Muscle of back (tissue), 11 donors: Measurements from ENCODE around the gene SAMD11. TPM values are rescaled to one million over a fixed set of nuclear protein-coding genes. Genes with fewer than 3 reads are reported as not detected.
"Not testable (repeated sequence)": the region's sequence is repeated elsewhere in the genome, so short reads cannot be mapped to it uniquely, and the experiment has no call there.

Experiments used
- DNase-seq, 3 donors: peaks; one replicate each; pipeline versions ENCODE4 v3.0.0 to v3.0.0-alpha.2; 2013
- polyA plus RNA-seq, 10 donors: library from polyadenylated mRNA; unstranded; fragments of 120-200 nt; gene quantifications; one replicate each; pipeline ENCODE4 v1.2.1, GENCODE V29; 2013; ENCODE audit not compliant: insufficient read length in 10 of 10

SAMD11 gene
- polyA plus RNA-seq, 10 donors = 1.7 to 11.4 (median 4.4) TPM

DNA sequence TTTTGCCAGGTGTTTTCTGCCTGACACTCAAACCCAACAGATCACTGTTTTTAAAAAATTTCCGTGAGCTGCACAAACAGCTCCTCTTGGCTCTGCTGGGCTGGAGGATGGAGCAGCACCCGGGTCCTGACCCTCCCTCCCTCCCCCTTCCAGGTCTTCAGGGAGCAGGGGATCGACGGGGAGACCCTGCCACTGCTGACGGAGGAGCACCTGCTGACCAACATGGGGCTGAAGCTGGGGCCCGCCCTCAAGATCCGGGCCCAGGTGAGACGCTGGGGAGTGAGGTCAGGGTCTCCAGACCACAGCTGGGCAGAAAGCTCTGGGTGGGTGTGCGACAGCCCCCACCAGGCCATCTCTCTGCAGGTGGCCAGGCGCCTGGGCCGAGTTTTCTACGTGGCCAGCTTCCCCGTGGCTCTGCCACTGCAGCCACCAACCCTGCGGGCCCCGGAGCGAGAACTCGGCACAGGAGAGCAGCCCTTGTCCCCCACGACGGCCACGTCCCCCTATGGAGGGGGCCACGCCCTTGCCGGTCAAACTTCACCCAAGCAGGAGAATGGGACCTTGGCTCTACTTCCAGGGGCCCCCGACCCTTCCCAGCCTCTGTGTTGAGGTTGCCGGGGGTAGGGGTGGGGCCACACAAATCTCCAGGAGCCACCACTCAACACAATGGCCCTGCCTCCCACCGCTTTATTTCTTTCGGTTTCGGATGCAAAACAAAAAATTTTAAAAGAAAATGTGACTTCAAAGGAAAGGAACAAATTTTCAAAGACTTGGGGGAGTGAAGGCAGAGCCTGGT lies 20.0 kb downstream of the SAMD11 start:
- DNase-seq = no peak

DNA sequence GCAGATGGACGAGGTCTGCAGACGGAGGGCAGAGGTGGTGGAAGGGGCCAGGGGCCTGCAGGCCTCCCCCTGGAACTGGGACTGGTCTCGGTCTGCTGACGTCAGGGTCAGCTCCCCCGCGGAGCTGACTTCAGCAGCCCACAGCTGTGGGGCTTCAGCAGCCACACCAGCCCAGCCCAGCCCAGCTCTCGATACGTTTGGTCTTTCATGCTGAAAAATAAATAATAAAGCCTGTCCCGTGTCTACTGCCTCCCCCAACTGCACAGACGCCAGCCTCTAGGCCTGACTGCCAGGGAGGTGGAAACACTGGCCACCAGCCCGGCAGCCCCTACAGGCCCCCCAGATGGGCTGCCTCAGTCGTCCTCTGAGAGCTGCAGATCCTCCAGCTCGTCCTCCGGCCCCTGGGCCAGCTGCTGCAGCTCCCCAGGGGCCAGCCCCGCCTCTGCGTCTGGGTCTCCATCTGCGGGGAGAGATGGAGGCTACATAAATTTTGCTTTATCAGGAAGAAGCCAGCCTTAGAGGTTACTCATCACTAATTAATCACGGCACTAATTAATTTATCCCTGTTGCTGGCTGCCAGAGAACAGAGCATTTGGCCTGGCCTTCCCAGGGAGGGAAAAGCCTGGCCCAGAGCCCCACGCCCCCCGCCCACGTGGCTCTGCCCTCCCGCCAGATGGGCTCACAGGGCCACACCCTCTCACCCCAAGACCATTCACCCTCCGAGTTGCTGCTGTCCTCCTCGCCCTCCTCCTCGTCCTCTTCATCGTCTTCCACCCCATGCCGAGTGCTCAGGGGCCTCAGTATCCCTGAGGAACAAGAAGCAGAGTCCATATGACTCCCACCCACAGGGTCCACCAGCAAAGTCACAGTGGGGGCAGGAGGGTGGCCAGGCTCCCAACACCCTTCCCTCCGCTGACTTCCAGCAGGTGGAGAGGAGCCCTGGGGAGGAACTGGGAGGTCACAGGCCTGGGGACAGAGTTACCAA lies 20.9 kb downstream of the SAMD11 start:
- peak in 1 of 3 donors; percentile 85 for DNase-seq

DNA sequence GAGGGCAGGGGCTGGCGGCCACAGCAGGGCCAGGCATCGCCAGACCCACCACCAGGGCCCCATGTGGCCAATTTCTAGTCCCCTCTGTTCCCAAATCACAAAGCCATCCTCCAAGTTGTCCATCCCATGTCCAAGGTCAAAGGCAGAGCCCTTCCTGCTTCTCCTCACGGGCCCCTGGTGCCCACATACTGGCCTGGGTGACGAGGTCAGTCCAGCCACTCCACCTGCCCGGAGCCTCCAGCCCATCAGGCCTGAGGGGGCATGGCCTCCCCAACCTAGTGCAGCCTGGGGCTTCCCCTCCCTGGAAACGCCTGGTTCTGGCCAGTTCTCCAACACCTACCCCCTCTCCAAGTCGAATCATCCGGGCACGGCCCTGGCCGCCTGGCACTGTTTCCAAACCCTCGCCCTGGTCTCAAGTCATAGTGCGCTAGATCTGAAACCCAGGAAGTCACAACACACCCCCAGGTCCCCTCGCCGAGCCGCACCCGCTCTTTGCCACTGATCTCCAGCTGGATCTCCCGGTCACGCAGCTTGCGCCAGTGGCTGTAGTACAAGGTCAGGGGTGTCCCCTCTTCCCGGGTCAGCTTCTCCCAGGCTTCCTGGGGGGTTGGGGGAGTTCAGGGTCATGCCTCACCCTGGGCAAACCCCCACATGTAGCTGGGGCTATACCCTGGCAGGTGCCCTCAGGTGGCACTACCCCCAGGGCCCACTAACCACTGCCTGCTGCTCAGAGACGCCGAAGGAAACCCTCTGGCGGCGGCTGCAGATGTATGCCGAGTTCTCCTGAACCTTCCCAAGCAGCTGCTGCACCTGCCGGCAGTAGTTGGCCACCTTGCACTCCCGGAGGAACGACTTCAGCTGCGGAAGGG lies 22.2 kb downstream of the SAMD11 start:
- DNase-seq = no peak

DNA sequence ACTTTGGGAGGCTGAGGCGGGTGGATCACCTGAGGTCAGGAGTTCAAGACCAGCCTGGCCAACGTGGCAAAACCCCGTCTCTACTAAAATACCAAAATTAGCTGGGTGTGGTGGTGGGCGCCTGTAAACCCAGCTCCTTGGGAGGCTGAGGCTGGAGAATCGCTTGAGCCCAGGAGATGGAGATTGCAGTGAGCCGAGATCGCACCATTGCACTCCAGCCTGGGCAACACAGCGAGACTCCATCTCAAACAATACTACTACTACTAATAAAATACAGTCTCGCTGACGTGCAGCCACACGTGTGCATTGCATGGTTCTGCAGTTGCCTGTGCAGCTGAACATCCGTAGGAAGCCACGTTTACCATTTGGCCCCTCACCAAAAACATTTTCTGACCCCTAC lies 23.1 kb downstream of the SAMD11 start:
- not testable (repeated sequence) for DNase-seq

DNA sequence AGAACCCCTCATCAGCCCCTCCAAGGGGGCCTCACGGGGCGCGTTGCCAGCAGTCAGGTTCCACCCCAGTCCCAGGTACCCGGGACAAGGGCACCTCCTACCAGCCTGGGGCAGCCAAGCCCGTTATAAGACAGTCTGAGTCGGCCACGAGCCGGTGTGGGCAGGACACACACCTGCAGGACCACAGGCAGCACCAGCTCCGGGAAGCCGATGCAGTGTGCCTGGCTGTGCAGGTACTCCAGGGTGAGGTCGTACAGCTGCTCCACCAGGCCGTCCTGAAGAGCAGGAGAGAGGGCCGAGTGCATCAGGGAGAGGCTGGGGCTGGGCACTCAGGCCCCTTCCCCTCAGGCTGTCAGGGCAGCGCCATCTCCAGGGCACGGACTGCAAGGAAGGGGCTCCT lies 24.2 kb downstream of the SAMD11 start:
- no peak for DNase-seq

DNA sequence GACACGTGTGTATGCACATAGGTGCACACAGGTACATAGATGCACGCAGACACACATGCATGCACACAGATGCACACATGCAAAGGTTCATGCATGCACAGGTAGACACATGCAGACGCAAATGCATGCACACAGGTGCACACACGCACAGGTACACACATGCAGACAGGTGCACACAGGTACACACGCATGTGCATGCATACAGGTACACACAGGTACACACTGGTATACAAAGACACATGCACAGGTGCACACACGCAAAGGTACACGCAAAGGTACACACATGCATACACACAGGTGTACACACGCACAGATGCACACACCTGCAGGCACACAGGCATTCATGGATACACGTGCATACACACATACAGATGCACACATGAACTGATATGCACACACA lies 26.5 kb downstream of the SAMD11 start:
- DNase-seq = no peak

DNA sequence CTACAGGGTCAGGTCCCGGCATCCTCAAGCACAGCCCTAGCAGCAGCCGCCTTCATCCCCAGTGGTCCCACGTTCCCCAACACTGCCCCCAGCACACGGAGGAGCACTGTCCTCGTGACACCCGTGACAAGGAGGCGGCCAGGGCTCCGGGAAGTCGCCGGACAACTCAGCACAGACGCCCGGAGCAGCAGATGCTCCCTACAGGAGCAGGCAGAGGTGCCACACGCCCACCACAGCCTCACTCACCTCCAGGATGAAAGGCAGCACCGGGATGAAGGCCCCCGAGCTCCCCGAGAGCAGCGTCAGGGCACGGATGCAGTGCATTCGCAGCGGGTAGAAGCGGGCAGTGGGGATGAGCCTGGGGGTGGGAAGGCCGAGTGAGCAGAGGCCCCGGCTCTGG lies 27.2 kb downstream of the SAMD11 start:
- DNase-seq = no peak

DNA sequence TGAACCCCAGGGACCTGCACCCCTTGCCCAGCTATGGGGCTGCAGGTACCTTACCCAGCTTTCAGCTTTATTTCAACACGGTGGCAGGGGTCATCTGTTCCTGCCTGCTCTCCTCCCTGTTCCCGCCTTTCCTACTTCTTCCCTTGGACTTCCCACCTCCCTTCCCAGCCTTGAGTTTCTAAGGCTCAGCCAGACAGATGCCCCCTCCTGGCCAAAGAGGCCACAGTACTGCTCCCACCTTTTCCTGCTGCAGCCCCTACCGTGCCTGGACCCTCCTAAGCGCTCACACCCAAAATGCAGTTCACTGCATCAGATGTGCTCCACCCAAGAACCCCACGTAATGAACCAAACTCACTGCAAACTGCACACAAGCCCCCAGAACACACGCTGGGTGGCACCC lies 27.6 kb downstream of the SAMD11 start:
- DNase-seq = no peak

DNA sequence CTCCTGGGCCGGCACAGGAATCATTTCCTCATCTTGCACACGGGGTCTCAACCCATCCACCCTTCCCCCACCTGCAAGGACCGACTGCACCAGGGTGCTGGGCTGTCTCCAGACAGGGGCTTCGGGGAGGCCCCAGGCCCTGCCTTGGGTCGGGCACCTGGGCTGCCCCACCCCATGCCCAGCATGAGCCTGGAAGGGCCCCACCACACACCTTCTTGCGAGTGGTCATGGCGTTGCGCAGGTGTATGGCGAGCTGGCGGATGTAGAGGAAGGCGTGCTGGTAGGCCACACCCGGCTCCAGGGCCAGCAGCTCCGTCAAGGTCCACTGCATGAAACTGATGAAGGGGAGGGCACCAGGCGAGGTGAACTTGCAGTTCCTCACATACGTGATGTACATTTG lies 28.5 kb downstream of the SAMD11 start:
- DNase-seq = no peak

DNA sequence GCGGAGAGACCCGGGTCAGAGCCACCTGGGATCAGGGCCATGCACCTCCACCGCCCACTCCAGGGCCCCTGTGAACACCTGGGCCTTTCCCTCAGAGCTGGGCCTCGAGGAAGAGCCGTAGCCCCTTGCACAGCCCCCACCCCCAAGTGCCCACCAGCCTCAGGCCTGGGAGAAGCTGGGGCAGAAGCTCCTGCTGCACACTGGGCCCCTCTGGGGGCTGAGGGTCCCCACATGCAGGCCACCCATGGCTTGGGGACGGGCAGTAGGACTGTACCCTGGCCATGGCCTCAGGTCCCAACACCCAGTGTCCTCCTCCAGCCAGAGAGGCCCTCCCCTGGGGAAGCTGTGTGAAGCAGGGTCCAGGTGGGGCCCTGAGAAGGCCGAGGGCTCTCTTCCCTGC lies 28.9 kb downstream of the SAMD11 start:
- DNase-seq = no peak

DNA sequence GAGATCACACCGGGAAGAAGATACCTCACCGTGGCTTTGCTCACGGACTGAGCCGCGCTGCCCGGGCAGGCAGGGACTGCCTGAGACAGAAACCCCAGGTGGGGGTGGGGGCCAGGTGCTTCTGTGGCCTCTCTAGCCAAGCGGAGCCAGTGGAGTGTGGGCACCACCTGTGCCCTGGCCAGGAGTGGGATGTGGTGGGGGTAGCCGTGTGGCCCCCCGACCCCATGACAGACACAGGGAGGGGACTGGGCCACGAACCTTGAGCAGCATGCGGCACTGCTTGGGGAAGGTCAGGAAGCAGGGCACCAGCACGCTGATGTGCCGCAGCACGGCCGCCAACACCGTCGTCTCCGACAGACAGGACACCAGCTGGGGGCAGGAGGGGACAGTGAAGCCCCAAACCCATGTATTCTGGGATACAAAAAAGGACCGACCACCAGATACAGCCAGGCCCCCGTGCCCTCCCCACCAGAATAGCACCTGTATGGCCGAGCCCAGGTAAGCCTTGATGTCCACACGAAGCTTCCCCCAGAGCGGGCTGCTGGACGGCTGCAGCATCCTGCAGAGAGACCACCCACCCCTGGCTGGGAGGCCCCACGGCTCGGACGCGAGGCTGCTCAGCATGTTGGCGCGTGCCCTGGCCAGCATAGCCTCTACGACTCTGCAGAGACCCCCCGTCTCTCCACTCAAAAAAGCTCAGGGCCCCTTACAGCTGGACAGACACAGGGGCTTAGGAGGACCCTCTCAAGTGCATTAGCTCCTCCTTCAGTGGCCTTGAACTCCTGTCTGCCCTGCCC lies 30.0 kb downstream of the SAMD11 start:
- no peak for DNase-seq

DNA sequence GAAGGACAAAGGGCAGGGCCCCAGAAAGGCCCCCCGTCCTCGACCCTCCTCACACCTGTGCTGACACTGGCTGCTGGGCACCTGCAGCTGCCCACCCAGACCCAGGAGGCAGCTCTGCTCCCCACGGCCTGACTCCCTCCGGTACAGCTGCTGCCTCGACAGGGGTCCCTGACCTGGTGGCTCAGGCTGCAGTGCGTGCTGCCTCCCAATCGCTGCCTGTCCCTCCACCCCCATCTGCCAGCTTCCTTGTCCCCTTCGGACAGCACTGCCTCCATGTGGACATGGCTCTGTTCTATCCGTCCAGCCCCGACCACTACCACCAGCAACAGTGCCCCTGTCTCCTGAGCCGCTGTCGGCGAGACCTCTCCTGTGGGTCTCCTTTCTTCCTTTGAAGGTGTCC lies 31.2 kb downstream of the SAMD11 start:
- no peak for DNase-seq

DNA sequence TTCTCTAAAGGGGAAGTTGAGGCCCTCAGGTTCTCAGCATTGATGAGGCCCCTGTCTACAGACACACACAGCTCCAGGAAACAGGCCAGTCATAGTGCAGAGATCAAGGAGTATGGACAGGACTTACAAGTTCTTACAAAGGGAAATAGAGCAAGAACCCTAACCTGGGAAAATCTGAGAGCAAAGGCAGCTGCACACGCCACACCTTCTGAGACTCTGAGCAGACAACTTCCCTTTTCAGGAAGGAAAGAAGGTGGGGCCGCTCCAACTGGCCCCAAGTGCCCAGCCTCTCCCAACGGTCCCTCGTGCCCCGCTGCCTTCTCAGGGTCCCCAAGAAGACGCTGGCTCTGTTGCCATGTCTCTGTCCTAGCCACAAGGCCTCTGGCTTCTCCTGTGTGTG lies 31.8 kb downstream of the SAMD11 start:
- no peak for DNase-seq

DNA sequence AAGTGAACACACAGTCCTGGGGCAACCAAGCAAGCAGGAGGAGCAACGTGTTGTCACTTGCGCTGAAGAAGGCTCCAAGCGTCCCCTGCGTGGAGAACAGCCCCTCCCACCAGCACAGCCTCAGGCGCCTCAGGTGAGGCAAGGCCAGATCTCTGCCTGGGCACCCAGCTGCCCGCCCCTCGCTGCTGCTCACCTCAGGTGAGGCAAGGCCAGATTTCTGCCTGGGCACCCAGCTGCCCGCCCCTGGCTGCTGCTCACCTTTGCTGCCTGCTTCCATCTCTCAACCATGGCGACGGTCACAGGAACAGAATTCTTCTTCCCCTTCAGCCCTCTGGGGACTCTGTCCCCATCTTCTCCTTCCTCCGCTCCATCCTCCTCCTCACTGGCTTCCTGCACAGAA lies 32.9 kb downstream of the SAMD11 start:
- no peak for DNase-seq

DNA sequence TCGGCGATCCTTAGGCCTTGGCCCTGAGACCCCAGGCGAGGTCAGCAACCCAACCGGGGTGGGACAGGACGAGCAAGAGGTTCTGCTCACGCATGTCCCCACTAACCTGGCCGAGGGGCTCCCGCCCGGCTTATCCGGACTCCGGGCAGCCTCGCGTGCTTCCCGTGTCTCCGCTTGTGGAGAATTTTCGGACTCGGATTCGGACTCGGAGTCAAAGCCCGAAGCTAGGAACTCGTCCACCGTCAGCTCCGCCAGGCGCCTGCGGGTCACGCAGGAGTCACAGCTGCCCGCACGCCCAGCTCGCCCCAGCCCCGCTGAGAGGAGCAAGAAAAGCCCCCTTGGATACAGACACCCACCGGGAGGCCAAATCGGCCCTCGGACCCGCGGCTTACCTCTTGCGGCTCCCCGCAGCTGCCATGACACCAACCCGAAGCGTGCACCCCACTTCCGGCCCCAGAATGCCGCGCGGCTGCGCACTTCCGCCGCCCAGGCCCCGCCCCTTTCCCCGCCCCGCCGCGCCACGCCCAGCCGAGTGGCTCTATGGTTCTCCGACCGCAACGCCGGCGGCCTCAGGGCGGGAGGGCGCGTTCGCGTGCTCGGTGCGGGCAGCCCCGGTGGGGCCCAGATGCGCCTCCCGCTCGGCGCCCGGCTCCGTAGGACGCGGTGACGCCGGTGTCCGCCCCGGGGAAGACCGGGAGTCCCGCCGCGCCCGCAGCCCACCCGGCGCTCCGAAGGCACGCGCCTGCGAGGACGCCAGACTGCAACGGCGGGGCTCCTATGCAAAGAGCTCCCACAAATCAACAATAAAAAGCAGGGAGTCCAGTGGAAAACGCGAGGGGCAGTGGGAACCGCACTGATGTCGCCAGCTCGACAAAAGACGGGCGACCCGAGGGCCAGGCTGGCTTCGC lies 35.4 kb downstream of the SAMD11 start, which contains the start of gene NOC2L:
Gene NOC2L, minus strand, starts transcription at position 434 of the 908 bp plus-strand sequence. Its CDS starts 16 bp downstream, at position 418.
- peak; percentile 89 to 96 (median 92) for DNase-seq

DNA sequence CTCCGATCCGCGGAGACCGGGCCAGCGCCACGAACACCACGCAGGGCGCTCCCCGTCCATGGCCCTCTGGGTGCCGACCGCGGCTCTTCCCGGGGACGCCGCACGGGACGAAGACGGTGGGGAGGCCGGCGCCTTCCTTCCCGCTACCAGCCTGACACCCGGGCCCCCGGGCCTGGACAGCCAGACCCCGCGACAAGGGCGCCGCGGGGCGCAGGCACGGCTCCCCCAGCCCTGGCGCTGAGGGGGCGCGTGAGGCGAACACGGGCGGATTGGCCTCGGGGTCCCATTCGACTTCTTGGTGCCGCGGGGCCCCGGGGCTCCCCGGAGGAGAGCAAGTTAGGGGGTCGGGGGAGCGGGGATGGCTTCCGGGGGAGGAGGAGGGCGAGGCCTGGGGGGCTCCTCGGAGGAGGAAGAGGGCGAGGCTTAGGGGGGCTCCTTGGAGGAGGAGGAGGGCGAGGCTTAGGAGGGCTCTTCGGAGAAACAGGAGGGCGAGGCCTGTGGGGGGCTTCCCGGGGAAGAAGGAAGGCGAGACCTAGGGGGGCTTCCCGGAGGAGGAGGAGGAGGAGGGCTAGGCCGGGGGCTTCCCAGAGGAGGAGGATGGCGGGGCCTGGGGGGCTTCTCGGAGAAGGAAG lies 36.1 kb downstream of the SAMD11 start:
- DNase-seq = no peak

DNA sequence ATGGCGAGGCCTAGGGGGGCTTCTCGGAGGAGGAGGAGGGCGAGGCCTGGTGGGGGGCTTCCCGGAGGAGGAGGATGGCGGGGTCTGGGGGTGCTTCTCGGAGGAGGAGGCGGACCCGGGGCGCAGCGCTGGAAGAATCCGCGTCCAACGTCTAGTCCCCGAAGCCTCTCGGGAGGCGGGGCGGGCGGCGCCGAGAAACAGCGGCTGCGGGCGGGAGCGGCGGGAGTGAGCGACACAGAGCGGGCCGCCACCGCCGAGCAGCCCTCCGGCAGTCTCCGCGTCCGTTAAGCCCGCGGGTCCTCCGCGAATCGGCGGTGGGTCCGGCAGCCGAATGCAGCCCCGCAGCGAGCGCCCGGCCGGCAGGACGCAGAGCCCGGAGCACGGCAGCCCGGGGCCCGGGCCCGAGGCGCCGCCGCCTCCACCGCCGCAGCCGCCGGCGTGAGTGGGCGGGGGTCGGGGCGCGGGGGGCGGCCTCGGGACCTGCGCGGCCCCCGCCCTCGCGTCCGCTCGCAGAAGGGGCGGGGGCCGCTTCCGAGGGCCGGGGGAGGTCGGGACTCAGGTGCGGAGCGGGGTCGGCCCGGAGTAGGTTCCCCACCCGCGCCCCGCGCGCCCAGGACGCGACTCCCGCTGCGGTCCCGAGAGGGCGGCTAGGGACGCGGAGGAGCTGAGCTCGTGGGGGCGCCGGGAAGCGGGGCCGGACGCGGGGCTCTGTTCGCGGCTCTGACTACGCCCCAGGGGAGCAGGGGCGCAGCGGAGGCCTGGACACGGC lies 36.8 kb downstream of the SAMD11 start, which contains the start of gene KLHL17:
Gene KLHL17, plus strand, starts transcription at position 222 of the 769 bp plus-strand sequence. Its CDS starts 110 bp downstream, at position 332.
- DNase-seq = peak; percentile 54 to 83 (median 59)

DNA sequence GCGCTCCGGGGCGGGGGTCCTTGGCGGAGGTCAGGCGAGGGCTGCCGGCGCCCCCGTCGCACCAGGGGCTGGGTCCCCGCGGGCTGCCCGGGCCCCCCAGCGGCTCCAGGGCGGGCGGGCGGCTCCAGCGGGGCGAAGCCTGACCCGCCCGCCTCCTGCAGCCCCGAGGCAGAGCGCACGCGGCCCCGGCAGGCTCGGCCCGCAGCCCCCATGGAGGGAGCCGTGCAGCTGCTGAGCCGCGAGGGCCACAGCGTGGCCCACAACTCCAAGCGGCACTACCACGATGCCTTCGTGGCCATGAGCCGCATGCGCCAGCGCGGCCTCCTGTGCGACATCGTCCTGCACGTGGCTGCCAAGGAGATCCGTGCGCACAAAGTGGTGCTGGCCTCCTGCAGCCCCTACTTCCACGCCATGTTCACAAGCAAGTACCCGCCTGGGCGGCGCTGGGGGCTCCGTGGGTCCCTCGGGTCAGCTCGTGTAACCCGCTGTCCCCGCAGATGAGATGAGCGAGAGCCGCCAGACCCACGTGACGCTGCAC lies 37.5 kb downstream of the SAMD11 start:
- DNase-seq = peak in 1 of 3 donors; percentile 32
